SK-N-SH treated with all-trans-retinoic acid at 6 μM for 48 hours (cell line): ENCODE results near the gene REPS1.

ENCODE experiments used
- ATAC-seq: fragments of 200-7000 bp; cut with Tn5 transposase; 3 replicates; pipeline ENCODE4 v1.9.1; 2020; ENCODE audit warnings: mild to moderate bottlenecking, moderate library complexity
- BACH2 ChIP-seq: fragments of 250-450 bp; sonication (Bioruptor Pico); IDR thresholded peaks from 2 replicates; pipeline ENCODE4 v1.9.0; 2021; ENCODE audit warnings: mild to moderate bottlenecking, borderline replicate concordance
- CREB5 ChIP-seq: fragments of 250-450 bp; sonication (Bioruptor Pico); IDR thresholded peaks from 2 replicates; pipeline ENCODE4 v1.5.1; 2020; ENCODE audit warnings: low read depth, mild to moderate bottlenecking, moderate library complexity
- CSDC2 ChIP-seq: fragments of 250-450 bp; sonication (Bioruptor Pico); IDR thresholded peaks from 2 replicates; pipeline ENCODE4 v1.5.0; 2020; ENCODE audit warnings: mild to moderate bottlenecking, moderate library complexity
- ESRRG ChIP-seq: fragments of 250-450 bp; sonication (Bioruptor Pico); IDR thresholded peaks from 2 replicates; pipeline ENCODE4 v1.6.1; 2021; ENCODE audit warnings: mild to moderate bottlenecking
- ISL1 ChIP-seq: fragments of 250-450 bp; sonication (Bioruptor Pico); IDR thresholded peaks from 2 replicates; pipeline ENCODE4 v2.1.2; 2022; ENCODE audit warnings: mild to moderate bottlenecking, moderate library complexity
- OSR1 ChIP-seq: fragments of 250-450 bp; sonication (Bioruptor Pico); IDR thresholded peaks from 2 replicates; pipeline ENCODE4 v1.8.0; 2022; ENCODE audit warnings: moderate library complexity, mild to moderate bottlenecking, inconsistent platforms
- SNAI2 ChIP-seq: fragments of 250-450 bp; sonication (Bioruptor Pico); IDR thresholded peaks from 2 replicates; pipeline ENCODE4 v1.5.0; 2020; ENCODE audit warnings: mild to moderate bottlenecking, moderate library complexity
- TCF4 ChIP-seq: fragments of 250-450 bp; sonication (Bioruptor Pico); IDR thresholded peaks from 2 replicates; pipeline ENCODE4 v1.8.0; 2021; ENCODE audit warnings: mild to moderate bottlenecking, moderate library complexity, borderline replicate concordance
- TOX ChIP-seq: fragments of 250-450 bp; sonication (Bioruptor Pico); IDR thresholded peaks from 2 replicates; pipeline ENCODE4 v1.8.0; 2021; ENCODE audit warnings: mild to moderate bottlenecking, moderate library complexity, borderline replicate concordance
- TSHZ2 ChIP-seq: fragments of 250-450 bp; sonication (Bioruptor Pico); IDR thresholded peaks from 2 replicates; pipeline ENCODE4 v1.5.0; 2020; ENCODE audit warnings: mild to moderate bottlenecking, moderate library complexity
- ZFP3 ChIP-seq: fragments of 250-450 bp; sonication (Bioruptor Pico); IDR thresholded peaks from 2 replicates; pipeline ENCODE4 v1.5.0; 2020; ENCODE audit warnings: mild to moderate bottlenecking, moderate library complexity
- ZNF565 ChIP-seq: fragments of 450-650 bp; formaldehyde crosslinking; conservative IDR thresholded peaks from 2 replicates; pipeline ENCODE4 v1.5.0; 2020; ENCODE audit warnings: low read depth, mild to moderate bottlenecking, moderate library complexity
- ZNF70 ChIP-seq: fragments of 450-650 bp; formaldehyde crosslinking; IDR thresholded peaks from 2 replicates; pipeline ENCODE4 v1.5.0; 2020; ENCODE audit warnings: mild to moderate bottlenecking, moderate library complexity
- TF ChIP-seq, protein P1 (sequence below): fragments of 250-450 bp; sonication (Bioruptor Pico); IDR thresholded peaks from 2 replicates; pipeline ENCODE4 v1.8.0; 2020; ENCODE audit warnings: mild to moderate bottlenecking, moderate library complexity, borderline replicate concordance
- TF ChIP-seq, protein P2 (sequence below): fragments of 250-450 bp; sonication (Bioruptor Pico); IDR thresholded peaks from 2 replicates; pipeline ENCODE4 v1.8.0; 2021; ENCODE audit warnings: low read depth, mild to moderate bottlenecking, moderate library complexity, borderline replicate concordance

The REPS1 gene

DNA sequence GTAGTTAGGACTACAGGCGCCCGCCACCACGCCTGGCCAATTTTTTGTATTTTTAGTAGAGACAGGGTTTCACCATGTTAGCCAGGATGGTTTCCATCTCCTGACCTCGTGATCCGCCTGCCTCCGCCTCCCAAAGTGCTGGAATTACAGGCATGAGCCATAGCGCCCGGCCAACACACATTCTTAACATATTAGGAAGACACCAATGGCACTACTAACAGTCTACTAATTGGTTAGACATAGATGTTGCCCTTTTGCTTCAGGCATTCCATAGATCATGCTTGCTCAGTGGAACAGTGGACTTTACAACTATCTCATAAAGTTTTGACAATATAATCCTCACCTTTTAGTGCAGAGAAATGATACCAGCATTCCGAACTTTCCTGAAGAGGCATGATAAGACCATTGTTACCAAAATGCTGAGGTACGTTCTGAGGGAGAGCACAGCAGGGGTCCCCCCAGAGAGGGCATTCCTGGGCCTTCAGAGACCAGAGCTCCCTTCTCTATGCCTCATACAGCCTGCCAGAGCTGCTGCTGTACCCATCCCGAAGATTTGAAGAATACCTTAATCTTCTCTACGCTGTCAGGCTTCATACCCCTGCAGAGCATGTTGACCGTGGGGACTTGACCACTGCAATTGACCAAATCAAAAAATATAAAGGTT, 102.8 kb downstream of the REPS1 start:
- ATAC-seq, result no peak
- TF ChIP-seq CSDC2 (CRISPR knock-in tag) (no peak), TSHZ2 (CRISPR knock-in tag) (no peak), TOX (CRISPR knock-in tag) (no peak), ZNF70 (CRISPR knock-in tag) (no peak), ISL1 (no peak), ZFP3 (CRISPR knock-in tag) (no peak), BACH2 (CRISPR knock-in tag) (no peak), ZNF565 (no peak), CREB5 (no peak), SNAI2 (no peak), ESRRG (CRISPR knock-in tag) (no peak)
- TF ChIP-seq, protein P1, sequence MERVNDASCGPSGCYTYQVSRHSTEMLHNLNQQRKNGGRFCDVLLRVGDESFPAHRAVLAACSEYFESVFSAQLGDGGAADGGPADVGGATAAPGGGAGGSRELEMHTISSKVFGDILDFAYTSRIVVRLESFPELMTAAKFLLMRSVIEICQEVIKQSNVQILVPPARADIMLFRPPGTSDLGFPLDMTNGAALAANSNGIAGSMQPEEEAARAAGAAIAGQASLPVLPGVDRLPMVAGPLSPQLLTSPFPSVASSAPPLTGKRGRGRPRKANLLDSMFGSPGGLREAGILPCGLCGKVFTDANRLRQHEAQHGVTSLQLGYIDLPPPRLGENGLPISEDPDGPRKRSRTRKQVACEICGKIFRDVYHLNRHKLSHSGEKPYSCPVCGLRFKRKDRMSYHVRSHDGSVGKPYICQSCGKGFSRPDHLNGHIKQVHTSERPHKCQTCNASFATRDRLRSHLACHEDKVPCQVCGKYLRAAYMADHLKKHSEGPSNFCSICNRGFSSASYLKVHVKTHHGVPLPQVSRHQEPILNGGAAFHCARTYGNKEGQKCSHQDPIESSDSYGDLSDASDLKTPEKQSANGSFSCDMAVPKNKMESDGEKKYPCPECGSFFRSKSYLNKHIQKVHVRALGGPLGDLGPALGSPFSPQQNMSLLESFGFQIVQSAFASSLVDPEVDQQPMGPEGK, result no peak
- TF ChIP-seq, protein P2, sequence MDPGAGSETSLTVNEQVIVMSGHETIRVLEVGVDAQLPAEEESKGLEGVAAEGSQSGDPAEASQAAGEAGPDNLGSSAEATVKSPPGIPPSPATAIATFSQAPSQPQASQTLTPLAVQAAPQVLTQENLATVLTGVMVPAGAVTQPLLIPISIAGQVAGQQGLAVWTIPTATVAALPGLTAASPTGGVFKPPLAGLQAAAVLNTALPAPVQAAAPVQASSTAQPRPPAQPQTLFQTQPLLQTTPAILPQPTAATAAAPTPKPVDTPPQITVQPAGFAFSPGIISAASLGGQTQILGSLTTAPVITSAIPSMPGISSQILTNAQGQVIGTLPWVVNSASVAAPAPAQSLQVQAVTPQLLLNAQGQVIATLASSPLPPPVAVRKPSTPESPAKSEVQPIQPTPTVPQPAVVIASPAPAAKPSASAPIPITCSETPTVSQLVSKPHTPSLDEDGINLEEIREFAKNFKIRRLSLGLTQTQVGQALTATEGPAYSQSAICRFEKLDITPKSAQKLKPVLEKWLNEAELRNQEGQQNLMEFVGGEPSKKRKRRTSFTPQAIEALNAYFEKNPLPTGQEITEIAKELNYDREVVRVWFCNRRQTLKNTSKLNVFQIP, result no peak

- TF ChIP-seq CSDC2 (CRISPR knock-in tag), result no peak
- no peak for ATAC-seq
Observed at GRCh38 chr6:138882369-138883017, 105.6 kb downstream of the REPS1 start.

DNA sequence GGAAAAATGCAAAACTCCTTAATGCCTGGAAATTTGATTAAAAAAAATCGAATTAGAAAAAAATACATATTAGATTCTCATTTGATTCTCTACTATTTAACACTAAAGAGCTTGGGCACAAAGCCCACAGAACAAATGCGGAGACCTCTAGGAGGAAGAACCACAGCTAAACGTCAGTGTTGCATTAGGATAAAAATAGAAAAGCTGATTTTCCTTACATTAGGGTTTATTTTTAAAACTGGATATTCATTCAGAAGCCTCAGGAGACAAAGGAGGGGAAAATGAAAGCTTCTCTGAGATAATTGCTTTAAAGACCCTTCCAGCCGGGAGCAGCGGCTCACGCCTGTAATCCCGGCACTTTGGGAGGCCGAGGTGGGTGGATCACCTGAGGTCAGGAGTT, 114.9 kb downstream of the REPS1 start:
- no peak for TF ChIP-seq SNAI2
- no peak for TF ChIP-seq ESRRG (CRISPR knock-in tag)
- ATAC-seq, result no peak

DNA sequence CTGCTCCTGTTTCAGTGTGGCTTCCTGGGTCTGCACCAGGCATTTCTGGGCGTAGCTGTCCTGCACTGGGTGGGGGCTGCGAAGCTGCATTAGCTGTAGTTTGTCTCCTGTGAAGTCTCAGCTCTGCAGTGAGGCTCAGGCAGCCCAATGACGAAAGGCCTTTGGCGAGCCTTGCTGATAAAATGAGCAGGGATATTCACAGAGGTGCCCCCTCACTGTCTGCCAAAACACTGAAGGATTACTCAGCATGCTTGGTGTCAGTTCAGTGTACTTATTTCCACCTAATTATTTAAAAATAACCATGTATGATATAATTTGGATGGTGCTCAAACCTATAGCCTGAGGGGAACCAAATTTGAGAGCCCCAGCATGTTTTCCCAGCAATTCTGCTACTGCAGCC, 118.7 kb downstream of the REPS1 start:
- no peak for ATAC-seq
- TF ChIP-seq, protein P1, result no peak
- TF ChIP-seq TCF4 (CRISPR knock-in tag) (no peak), CREB5 (no peak), OSR1 (CRISPR knock-in tag) (no peak), SNAI2 (no peak)
